ENCODE results near the gene LRRC28.

The LRRC28 gene

GRCh38 chr15:99212406-99212805 lies 38.9 kb upstream of the LRRC28 start:
- DNase-seq (ENCODE audit: low read depth) = no peak
- H3K4me3 ChIP-seq (ENCODE audit: low read depth, low read length) = no peak overlapping the region
- TF ChIP-seq CTCF (IDR thresholded peaks at IDR 0.05; ENCODE audit: low read depth, low read length, missing control alignments) = no peak

GRCh38 chr15:99213187-99213811 lies 38.0 kb upstream of the LRRC28 start:
- peak; percentile 83 for TF ChIP-seq CTCF (IDR thresholded peaks at IDR 0.05; ENCODE audit: low read depth, low read length, missing control alignments)
- DNase-seq (ENCODE audit: low read depth) = no peak
- no peak overlapping the region for H3K4me3 ChIP-seq (ENCODE audit: low read depth, low read length)

- no peak for DNase-seq (ENCODE audit: low read depth)
- no peak for TF ChIP-seq CTCF (IDR thresholded peaks at IDR 0.05; ENCODE audit: low read depth, low read length, missing control alignments)
- no peak overlapping the region for H3K4me3 ChIP-seq (ENCODE audit: low read depth, low read length)
Observed at GRCh38 chr15:99224372-99225214, 26.7 kb upstream of the LRRC28 start.

GRCh38 chr15:99226802-99227201 lies 24.5 kb upstream of the LRRC28 start:
- no peak overlapping the region for H3K4me3 ChIP-seq (ENCODE audit: low read depth, low read length)
- DNase-seq (ENCODE audit: low read depth) = no peak
- no peak for TF ChIP-seq CTCF (IDR thresholded peaks at IDR 0.05; ENCODE audit: low read depth, low read length, missing control alignments)

- DNase-seq (ENCODE audit: low read depth) = no peak
- TF ChIP-seq CTCF (IDR thresholded peaks at IDR 0.05; ENCODE audit: low read depth, low read length, missing control alignments) = no peak
- H3K4me3 ChIP-seq (ENCODE audit: low read depth, low read length) = no peak overlapping the region
Observed at GRCh38 chr15:99228120-99228770, 23.0 kb upstream of the LRRC28 start.

GRCh38 chr15:99230867-99231266 lies 20.4 kb upstream of the LRRC28 start:
- no peak overlapping the region for H3K4me3 ChIP-seq (ENCODE audit: low read depth, low read length)
- no peak for TF ChIP-seq CTCF (IDR thresholded peaks at IDR 0.05; ENCODE audit: low read depth, low read length, missing control alignments)
- no peak for DNase-seq (ENCODE audit: low read depth)
